ENCODE data around the gene EXOC4.

The EXOC4 gene

DNA sequence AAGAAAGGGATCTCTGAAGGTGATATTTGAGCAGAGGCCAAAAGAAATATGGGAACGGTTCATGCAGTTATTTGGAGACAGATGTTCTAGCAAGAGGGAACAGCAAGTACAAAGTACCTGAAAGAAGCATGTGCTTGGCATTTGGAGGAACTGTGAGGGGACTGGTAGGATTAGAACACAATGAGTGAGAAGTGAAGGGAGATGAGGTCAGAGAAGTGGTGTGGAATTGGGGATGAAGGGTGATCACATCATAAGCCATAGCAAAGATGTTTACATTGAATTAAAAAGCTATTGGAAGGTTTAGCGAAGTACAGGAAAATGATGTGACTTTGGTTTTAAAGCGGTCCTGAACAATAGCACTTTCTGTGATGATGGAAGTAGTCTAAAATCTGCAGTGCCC is 471.8 kb downstream of the EXOC4 start:
- no peak for DNase-seq

GRCh38 chr7:133727476-133728214 is 474.8 kb downstream of the EXOC4 start:
- no peak for DNase-seq

DNA sequence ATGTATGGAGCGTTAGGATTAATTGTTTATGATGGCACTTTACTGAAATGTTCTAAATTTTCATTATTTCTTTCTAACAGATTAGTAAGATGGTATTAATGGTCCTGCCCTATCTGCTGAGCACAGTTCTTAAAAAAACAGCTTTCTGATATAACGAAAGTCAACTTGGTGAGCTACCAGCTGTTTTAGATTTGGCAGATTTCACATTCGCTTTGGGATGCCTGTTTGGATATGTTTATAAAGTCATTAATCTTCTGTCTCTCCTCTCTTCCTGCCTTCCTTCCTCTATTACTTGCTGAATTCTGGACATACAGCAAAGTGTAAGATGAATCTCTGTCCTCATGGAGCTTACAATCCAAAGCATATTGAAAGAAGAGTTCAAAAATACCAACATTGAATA is 477.5 kb downstream of the EXOC4 start:
- DNase-seq = no peak

DNA sequence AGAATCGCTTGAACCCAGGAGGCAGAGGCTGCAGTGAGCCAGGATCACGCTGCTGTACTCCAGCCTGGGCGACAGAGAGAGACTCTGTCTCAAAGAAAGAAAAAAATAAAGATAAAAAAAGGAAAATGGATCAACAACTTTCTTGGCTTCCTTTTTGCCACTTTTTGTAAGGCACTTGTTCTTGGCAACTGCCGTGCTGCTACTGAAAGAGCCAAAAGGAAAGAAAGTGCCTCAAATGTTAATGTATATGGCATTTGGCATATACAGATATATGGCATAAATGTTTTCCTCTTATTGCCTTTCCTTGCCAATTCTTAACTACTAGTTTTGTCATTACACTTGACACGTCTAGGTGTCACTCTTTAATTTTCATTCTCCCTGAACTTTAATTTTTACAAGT is 480.5 kb downstream of the EXOC4 start:
- no peak for DNase-seq

GRCh38 chr7:133735222-133735621 is 482.3 kb downstream of the EXOC4 start:
- no peak for DNase-seq

- DNase-seq = no peak
These were observed 486.9 kb downstream of the EXOC4 start for GRCh38 chr7:133739817-133740216.

DNA sequence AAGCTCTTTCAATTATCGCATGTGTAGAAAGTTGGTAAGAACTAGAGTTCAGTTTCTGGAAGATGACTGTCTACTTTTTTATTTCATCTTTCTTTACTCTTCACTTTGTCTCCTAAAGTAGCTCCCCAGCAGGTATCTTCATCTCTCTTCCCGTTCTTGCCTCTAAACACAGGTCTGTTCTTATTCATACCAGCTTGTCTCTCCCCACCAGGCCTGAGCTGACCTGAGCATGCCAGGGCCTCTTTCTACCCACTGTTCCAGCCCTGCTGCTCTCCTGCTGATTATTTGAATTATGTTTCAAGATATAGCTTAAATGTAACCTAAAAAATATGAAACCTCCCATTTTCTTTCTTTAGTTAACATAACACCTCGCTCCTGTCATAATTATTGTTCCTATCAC is 488.2 kb downstream of the EXOC4 start:
- DNase-seq = no peak

DNA sequence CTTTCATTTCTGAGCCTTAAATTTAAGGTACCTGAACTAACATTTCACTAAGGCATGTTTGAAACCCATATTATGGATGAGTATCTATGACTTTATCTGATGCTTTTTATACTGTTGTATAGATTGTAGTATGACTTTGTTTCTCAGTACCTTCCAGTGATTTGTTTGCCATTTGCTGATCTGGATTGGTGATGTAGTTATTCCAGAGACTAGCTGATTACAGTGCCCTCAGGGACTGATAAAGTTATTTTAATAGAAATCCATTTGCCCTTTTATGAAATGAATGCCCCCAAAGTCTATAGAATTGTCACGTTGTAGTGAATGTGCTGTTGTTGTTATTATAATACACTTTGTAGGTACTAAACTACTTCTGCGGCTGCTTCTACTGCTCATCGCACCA is 488.8 kb downstream of the EXOC4 start:
- no peak for DNase-seq

GRCh38 chr7:133742709-133743538 is 490.0 kb downstream of the EXOC4 start:
- DNase-seq = no peak

DNA sequence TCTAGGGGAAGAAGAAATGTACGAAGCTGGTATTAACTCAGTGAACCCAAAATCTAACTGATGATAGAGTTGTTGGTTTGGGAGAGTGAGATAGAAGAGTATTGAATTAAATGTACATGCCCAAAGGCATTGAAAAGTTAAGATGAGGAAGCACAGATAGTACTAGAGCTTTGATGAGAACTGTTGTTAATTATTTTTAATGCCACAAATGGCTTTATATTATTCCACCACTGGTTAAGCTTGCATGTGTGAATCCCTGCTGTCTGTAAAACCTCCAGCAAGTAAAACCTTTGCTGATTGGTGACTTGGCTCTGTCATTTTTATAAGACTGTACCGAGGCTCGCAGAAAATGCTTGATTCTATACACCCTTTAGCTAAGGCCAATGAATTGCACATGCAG is 491.6 kb downstream of the EXOC4 start:
- no peak for DNase-seq

- DNase-seq = no peak
These were observed 493.4 kb downstream of the EXOC4 start for GRCh38 chr7:133746305-133746704.

- no peak for DNase-seq
These were observed 494.0 kb downstream of the EXOC4 start for GRCh38 chr7:133746847-133747246.

DNA sequence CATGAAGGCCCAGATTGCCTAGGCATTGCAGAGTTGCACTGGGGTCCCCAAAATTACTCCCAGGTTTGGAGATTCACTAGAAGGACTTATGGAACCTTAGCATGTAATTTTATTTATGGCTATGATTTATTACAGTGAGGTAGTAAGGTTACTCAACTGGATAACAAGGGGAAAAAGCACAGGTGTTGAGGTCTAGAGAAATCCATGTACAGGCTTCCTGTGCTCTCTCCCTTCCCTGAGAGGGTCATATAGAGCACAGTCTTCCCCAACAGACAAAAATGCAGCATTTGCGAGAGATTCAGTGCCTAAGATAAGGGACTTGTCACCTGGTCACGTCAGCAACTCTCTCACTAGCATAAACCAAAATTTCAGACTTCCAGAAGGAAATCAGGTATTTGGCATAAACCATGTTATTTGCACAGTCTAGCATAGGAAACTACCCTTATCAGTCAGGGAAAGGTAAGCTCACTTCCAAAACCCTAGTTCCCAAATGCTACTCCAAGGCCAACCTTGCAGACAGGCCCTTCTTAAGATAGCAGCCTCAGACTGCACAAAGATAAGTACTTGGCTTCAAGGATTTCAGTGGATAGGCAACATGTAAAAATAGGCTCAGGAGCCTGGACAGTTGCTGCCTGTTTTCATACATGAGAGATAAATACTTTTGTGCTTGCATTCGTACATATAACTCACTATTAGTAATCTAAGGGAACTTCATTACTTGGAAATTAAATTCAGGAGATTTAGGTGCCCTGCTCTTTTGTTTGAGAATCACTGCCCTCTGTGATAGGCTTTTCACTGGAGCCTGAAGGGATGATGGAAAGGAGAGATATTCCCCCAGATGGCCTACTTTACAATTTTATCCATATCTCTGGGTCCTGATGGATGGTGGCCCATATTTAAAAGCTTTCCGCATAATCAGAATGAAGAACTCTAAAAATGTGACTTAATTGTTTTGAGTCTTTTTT is 495.8 kb downstream of the EXOC4 start:
- DNase-seq = no peak

- no peak for DNase-seq
These were observed 497.4 kb downstream of the EXOC4 start for GRCh38 chr7:133750287-133750686.

DNA sequence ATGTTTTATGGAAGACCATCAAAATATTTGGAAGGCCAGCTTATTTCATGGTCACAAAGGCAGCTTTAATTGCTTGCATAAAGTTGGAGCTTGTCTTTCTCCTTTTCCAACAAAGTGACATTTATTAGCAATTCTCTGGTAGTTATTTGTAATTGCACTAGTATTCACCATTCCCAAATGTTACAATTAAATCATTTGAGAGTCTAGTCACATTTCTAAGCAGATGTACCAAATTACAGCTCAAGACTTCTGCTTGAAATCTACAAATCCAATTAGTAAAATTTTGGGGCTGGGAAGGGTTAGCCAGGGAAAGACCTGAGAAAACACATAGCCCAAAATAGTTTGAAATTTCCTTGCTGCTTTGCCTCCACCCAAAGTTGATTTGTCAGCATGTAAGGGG is 498.2 kb downstream of the EXOC4 start:
- DNase-seq = no peak

DNA sequence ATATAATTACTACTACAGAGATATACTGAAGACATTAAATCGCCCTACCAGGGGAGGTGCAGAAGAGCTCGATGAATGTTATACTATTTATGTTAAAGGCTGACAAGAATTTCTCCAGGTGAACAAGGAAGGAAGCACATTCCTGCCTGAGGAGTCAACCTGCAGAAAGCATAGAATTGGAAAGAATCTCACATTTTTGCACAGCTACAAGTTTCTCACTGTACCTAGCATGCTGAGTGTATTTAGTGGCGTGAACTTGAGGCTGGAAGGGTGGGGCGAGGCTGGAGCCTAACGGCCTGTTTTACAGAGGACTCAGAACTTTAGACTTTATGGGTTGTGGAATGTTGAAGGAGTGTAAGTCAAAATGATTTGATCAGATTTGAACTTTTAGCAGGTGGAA is 500.6 kb downstream of the EXOC4 start:
- DNase-seq = no peak

GRCh38 chr7:133754708-133755107 is 501.8 kb downstream of the EXOC4 start:
- no peak for DNase-seq

DNA sequence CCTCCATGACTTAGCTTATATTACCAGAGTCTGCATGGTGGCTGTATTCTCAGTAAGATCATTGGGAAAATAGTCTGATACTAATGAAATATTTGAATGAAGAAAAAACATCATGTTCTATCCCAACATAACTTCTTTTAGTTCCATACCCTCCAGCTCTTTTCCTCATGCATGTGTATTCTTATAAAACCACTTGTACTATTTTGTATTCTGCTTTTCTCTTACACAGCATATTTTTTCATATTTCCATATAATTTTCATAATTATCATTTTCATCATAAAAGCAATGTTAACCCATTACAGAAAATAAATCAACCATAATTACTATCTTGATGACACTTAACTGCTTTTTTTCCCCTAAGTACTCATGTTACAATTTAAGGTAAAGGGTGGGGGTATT is 503.0 kb downstream of the EXOC4 start:
- DNase-seq = no peak

DNA sequence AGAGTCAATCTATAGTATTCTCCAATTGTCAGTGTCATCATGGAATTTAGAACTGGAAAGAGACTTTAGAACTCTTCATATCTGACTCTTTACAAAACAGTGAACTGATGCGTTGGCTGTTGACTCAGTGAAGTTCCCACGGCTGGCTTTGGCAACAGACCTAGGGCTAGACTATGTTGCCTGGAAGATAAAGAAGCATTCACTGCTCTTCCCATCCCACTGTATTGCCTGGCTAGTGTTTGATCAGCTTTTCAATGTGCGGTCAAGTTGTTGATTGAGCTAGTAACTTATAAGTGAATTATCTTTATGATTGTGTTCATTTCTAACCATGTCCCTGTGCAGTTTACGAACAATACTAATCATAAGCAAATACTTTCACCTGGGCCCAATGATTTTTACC is 508.6 kb downstream of the EXOC4 start:
- no peak for DNase-seq

DNA sequence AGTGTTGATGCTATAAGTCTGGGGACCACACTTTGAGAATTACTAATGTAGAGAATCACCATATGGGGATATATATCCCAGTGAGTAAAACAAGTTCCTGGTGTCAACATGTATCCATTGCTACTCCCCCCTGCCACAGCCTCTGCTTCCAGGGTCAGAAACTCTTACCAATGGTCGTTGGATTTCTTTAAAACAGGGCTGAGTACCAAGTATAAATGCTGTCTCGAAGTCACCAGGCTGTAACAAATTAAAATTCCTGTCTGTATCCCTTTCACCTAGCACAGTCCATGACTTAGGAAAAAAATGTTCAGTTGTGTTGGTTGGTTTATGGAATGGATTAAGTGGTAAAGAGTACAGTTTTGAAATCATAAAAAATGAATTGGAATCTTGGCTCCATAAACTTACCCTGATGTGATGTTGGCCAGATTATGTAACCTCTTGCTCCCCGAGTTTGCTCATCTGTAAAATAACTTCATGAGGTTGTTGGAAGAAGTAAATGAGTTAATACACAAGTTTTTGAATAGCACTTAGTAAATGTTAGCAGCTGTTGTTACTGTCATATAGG is 510.3 kb downstream of the EXOC4 start:
- DNase-seq = no peak

- DNase-seq = no peak
These were observed 516.8 kb downstream of the EXOC4 start for GRCh38 chr7:133769668-133770067.

DNA sequence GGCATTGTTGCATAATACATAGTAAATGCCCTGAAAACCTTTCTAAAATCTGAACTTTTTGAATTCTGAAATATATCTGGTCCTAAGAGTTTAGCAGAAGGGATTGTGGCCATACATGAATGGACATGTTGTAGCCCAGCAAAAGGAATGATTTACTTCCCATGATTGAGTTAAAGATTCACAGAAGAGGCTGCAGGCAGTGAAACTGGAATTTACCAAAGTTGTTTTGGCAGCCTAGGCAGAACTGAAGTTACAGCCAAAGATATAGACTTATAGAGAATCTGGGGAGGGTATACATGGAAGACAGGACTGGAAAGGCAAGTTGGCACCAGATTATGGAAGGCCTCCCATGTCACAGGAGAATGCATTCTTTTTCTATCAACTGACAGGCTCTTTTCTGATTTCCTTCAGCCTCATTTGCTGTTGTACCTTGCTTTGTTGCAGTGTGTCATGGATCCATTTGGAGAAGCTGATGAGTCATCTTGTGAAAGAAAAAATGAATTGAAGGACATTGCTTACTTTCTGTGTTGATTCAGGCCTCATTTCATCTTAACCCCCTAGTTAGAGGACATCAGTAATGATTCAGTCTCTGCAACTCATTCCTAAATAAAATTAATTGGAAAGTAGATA is 518.1 kb downstream of the EXOC4 start:
- no peak for DNase-seq

Data from activated effector memory CD4-positive, alpha-beta T cell treated with Interleukin-2 at 50 U/mL for 16 hours (primary cell).